Right lobe of liver (tissue), 4 donors: Measurements from ENCODE around the gene ETV3L.

Experiments
- CTCF ChIP-seq, 4 donors: fragments of 200-600 bp in 3 of 4; fragments of 450-650 bp in 1 of 4; IDR thresholded peaks; one replicate each; pipeline versions ENCODE4 v1.5.1 to v1.8.0; 2016 to 2022; ENCODE audit warnings: antibody characterized with exemption in 4 of 4, mild to moderate bottlenecking in 2 of 4
- POLR2A ChIP-seq: fragments of 450-650 bp; IDR thresholded peaks from one replicate; pipeline ENCODE4 v1.6.1; 2017; ENCODE audit warnings: antibody characterized with exemption, mild to moderate bottlenecking
- donor health status: DM: no; HTN: no; CAD: no.
- donor health status: DM: no; HTN: no; CAD: no.
- donor health status: DM: no; HTN: yes; CAD: no.

- no peak for TF ChIP-seq POLR2A
- TF ChIP-seq CTCF (IDR thresholded peaks at IDR 0.05), result no peak
These were observed 42.6 kb upstream of the ETV3L start for GRCh38 chr1:157142201-157142600.
